ENCODE measurements around the gene METAP1D.
A peak's percentile ranks its signal among the peaks of the same experiment; 100 is the strongest.

METAP1D gene

DNA sequence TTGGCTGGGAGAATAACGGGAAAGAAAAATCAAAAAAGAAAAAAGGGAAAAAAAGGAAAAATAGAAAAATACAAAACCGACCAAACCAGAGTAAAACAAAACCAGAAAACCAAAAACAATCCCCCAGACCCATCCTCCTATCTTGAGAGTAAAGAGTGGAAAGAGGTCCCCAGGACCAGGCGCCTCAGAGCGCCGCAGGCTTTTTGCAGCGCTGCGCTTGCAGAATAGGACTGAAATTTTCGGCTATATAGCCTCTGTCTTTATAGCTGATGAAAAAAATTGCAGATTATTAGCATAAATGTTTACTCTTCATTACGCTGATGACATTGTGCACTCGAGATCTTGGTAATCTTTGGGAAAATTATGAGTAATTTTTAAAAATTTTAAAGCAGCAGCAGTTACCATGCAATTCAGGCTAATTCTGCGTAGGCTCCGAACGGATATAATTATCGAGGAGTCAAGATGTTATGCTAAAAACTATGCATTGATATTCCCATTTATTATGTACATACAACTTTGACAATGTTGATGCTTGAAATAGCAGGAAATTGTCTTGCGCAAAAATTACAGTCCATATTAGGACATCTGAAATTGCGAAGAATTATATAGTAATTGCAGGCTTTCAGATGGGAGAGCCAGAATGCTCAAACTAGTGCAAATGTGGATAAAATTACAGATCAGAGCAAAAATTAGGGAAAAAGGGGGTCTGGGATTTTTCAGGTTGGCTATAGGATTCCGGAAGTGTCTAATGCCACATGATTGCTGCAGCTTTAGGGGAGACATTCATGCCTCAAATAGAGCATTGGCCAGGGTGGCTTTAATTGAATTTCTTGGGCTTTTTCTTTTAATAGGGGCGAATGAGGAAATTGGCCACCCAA, 93.9 kb downstream of the METAP1D start:
- no peak for DNase-seq

- DNase-seq: no peak
These were observed 94.8 kb downstream of the METAP1D start for GRCh38 chr2:172094294-172095145.

DNA sequence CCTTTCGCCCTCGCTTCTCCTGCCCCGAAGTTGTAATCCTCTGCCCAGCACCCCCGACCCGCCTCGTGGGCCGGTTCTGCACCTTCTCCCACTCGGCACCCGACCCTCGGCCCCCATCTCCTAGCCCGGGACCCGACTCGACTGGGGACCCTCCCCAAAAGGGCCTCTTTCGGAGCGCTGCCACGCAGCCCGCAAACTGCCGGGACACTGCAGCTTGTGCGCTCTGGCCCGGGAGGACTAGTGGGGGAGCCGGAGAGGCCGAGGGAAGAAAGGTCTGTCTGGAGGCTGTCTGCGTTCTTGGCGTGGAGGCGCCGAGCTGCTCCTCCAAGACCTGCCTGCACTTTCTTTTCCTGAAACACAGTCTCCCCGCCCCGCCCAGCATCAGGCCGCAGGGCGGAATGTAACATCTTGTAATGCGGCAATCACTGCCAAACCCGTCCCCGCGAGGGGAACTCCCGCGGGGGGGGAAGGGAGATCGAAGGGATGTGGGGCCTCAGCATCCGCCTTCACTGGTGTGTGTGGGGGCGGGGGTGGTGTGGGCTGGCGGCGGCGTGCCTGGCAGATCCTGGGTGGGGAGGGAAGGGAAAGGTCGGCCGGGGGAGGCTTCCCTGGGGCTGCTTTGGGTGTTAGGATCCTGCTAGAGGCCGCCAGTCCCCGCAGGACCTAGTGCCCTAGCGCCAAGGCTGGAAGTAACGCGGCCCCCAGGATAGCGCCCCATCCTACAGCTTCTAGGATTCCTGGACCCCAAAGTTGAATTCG, 95.6 kb downstream of the METAP1D start:
- no peak for DNase-seq

DNA sequence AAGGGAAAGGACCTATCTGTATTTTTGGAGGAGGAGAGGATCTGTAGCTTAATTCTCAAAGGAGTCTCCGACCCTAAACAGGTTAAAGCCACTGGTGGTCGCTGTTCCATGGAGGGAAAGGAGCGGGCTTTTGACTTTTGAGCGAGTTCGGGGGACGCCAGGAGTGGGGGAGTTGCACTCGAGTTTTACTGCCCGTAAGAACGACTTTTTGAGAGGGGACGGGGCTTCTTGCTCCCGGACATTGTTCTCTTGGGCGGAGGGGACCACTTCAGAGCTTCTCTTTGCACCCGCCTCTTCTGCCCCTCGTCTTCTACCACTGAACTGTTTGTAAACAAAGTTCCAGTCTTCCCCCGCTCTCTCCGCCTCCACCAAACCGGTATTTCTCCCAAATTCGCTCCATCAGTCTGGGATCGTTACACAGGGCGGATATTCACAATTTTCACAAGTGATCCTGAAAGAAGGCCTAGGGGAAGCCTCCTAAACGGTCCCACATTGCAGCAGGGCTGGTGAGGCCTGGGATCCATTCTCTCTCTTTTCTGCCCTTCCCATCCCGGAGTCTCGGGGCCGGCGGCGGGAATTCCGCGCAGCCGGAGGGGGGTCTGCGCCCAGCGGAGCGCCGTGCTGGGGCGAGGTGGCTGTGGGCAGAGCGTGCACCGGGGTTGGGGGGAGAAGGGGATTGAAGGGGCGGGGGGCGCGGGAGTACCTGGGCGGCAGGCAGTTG, 96.3 kb downstream of the METAP1D start:
- no peak for DNase-seq

DNA sequence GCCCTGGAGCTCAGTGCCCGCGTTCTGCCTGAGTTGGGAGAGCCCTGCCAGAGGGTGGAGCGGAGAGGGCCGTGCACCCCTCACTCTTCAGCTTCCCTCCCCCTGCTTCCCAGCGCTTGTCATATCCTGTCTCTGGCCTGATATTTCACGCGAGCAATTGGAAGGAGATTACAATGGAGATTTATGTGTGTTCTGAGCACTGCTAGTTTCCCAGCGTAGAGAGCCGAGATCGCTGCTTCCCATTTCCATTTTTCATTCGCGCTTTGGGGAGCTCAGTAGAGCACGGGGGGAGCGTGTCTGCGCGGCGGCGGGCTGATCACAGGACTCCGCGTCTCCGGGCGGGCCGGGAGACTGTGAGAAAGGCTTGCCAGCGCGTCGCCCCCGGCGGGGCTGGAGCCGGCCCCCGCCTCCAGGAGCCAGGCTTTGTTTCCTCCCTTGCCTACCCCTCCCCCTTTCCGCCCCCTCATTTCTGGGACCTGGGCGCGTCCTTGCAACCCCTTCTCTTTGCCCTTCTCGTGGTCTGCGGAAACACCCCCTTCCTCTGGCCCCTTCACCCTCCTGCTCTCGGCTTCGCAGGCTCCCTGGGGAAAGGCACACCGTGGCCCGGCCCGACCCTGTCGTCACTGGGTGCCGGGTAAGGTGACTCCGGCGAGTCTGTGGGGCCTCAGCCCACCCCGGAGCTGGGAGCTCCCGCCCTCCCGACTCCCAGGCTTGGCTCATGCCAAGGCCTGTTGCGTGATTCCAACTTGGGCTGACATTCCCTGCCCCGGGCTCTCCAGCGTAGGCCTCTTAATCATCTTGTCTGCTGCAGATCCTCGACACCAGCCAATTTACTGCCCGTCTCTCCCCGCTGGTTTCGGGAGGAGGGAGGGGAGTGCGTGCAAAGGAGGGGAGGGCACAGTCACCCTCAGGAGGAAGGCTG, 97.1 kb downstream of the METAP1D start:
- DNase-seq: no peak

DNA sequence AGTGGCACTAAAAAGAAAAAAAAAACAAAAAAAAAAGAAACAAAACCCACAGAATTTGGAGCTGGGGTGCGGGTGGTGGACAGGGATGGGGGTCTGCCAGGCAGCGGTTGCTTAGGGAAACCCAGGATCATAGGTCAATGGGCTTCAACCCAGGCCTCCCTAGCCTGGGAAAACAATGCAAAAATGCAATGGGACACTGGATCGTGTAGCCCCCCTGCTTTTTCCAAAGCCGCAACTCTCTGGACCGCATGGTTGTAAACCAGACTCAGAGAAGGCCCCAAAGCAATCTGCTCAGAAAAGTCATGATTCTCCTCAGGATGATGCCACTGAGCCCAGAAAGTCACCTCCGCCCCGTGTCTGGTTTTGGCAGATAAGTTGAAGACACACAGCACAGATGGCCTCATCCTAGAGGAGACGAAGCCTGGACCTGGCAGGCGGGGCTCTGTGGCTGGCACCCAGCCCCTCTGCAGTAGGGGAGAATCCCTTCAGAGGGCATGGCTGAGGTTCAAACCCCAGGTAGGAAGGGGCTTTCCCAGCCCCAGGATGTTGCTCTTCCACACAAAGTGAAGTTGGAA, 97.9 kb downstream of the METAP1D start:
- no peak for DNase-seq

DNA sequence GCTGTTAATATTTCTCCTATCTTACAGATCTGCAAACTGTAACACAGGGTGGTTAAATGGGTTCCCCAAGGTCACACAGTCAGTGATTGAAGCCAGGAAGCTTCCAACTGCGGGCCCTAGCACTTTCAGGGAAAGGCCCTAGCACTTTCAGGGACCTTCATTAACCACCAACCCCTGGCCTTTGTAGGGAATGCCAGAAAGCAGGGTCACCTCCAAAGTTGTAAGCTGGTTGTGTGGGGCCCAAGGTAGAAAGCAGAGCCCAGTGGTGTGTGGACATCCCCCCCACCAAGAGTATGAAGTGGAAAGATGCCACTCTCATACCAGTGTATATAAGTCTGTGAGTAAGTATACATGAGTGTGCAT, 98.5 kb downstream of the METAP1D start:
- no peak for DNase-seq

DNA sequence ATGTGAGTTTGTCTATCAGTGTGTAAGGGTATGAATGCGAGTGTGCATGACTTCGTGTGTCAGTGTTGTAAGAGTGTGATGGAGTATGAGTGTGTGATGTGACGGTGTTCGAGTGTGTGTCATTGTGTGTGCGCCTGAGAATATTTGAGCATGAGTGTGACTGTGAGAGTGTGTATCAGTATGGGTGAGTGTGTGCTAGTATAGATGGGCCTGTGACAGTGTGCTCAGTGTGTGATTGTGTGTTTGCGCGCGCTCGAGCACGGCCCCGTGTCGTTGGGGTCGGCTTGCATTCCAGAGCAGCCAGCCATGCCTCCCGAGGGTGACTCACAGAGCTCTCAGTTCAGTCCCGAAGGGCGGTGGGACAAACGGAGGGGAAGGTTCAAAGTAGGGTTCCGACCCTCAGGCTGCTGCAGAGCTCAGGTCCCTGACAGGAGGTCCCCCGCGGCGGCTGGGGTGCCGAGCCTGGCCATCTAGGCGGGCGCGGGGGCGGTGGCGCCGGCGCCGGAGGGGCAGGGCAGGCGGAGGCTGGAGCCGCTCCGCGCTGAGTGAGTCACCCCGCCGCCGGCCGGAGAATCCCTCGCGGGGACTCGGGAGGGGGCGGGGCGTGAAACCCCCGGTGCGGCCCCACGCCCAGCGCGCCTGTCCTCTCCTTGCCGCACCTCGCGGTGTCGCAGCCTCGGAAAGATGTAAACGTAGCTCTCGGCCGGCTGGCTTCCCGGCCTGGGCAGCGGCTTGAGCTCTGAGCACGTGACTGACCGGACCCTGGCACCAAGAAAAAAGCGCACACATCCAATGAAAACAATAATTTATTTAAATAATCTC, 99.1 kb downstream of the METAP1D start:
- no peak for DNase-seq

DNA sequence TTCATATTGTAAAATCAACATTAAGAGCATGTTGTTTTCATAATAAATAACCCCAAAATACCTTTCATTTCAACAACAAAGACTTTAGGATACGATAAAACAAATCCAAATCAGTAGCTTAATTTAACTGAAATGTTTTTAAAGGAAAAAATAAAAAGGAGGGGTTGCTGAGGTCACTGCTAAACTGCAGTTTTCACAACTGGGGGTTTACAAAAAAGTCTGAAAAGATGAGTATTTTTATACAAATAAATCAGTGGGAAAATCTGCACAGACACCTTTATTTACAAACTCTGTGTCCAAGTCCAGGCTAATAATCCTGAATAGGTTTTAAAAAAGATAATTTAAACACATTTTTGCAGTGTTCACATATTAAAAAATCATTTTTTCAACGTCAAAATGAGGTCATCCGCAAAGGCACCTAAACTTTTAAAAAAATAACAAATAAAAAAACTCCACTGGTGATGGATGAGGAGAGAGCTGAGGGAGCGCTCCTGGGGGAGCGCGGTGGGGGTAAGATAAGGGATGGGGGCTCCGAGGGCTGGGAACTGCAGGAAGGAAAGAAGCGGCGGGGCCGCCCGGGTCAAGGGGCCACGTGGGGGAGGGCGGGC, 99.8 kb downstream of the METAP1D start:
- no peak for DNase-seq

DNA sequence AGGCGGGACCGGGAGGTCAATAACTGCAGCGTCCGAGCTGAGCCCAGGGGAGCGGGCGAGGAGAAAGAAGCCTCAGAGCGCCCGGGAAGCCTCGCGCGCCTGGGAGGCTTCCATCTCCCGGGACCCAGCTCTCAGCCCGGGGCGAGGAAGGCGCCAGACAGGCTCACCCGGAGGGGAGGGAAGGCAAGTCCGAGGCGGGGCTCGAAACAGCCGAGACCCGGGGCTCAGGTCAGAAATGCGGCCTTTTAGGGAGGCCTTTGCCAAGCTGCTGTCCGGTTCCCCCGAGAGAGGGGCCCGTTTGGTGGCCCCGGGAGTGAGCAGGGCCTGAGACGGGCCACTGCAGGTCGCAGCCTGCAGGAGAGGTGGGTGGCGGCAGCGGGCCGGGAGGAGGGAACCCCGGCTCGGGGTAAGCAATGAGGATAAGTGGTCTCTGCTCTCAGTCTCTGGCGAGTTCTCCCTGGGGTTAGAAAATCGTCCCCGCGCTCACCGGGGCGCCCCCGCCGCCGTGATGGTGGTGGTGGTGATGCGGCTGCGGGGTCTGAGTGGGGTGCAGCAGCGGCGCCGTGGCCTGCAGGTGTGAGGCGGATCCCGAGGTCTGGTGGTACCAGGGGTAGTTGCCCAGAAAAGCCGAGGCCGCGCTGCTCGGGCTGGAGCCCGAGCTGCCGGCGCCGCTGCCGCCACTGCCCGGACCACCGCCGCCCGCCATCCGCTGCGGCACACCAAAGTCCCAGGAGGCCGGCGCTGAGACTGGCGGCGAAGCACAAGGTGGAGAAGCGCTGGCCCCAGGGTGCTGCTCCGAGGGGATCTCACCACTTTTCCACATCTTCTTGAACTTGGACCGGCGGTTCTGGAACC, 100.6 kb downstream of the METAP1D start:
- DNase-seq: no peak

DNA sequence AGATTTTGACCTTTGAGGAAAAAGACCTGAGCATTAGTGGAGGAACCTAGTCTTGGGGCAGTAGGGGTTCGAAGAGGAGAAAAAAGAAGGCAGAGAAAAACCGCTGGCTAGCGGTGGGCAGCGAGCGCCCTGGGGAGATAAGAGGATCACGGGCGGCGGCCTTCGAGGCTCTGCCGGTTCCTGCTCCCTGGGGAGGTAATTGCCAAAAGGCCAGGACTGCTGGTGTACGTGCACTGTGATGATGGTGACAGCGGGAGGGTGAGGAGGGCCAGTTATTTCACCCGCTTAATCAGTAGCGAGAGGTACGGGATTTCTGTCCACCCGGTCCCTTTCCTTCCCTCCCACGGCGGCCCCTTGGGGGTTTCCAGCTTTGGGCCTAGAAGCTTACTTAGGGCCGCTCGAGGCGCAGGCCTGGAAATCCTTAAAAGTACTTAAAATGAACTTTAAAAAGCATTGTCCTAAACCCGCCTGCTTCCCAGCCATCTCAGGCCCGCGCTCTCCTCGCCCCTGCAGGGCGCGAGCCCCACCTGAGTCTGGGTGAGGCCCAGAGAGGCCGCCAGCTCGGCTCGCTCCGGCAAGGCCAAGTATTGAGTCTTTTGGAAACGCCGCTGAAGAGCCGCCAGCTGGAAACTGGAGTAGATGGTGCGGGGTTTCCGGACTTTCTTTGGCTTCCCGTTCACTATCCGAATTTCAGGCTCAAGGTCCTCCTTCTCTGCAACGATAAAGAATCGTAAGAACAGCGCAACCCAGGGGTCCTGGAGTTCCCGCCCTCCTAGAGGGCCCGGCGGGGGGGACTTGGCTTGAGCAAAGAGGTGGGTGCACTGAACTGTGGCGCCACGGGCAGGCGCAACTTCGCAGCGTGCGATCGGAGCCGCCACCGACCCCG, 101.4 kb downstream of the METAP1D start:
- DNase-seq: no peak

GRCh38 chr2:172101821-172102390, 102.2 kb downstream of the METAP1D start:
- DNase-seq: no peak

GRCh38 chr2:172102391-172103359, 102.9 kb downstream of the METAP1D start, which contains the start of gene DLX2:
Gene DLX2, minus strand, starts transcription at chr2:172102900. Its CDS starts 362 bp downstream, at chr2:172102538.
- peak; percentile 90 for DNase-seq

DNA sequence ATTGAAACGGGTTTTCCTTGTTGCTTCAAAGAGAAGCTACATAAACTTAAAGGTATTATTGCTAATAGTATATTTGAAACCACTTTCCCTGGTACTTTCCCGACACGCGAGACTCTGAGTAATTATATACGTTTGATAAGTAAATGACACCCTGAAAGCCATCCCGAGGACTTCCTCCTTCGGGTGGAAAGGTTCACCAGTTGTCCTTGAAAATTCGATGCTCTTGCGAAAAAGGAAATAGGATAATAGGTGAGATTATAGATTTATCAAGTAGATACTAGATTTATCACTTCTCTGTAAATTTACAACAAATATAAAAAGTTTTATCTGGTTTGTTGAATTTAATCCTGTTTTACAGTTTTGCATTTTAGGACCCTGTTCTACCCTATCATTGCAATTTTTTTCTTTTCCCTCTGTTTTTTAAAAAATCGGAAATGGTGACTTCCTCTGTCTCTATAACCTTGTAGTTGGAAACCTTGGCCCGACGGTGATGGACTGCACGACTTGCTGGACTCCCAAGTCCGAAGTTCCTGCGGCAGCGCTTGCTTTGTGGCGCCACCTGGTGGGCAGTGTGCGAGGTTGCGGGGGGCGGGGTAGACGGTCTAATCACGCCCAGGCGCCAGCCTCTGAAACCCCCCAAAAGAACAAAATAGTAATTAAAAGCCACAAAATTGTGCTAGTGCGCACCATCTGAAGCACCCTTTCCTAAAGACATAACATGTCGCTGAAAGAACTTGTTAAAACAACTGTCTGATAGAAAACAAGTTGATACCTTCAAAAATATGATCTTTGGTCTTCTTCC, 103.9 kb downstream of the METAP1D start:
- DNase-seq: peak; percentile 66
